ENCODE data around the gene VWA3A.
A peak's percentile ranks its signal among the peaks of the same experiment; 100 is the strongest.
"Not testable (repeated sequence)": the region's sequence is repeated elsewhere in the genome, so short reads cannot be mapped to it uniquely, and the experiment has no call there.

The VWA3A gene

GRCh38 chr16:22093331-22093730 is 990 bp downstream of the VWA3A start:
- no peaks in the 10 kb centered on the region for H3K9me3 Mint-ChIP-seq
- no peaks in the 10 kb centered on the region for H3K4me1 Mint-ChIP-seq
- H3K27ac Mint-ChIP-seq (ENCODE audit: low read depth) = no peak overlapping the region
- H3K27me3 Mint-ChIP-seq = peaks cover 34% of the 10 kb centered on the region
- peaks cover 1% of the 10 kb centered on the region for H3K36me3 Mint-ChIP-seq (ENCODE audit: insufficient read depth)
- DNase-seq (ENCODE audit: low spot score in 2 of 2) = no peak
- ATAC-seq (replicated peaks; ENCODE audit: extremely low read depth, poor library complexity, severe bottlenecking) = no peak
- H3K4me3 Mint-ChIP-seq = no peak overlapping the region

GRCh38 chr16:22093996-22094395 is 1.7 kb downstream of the VWA3A start:
- H3K27ac Mint-ChIP-seq (ENCODE audit: low read depth) = no peak overlapping the region
- DNase-seq (ENCODE audit: low spot score in 2 of 2) (no peak), ATAC-seq (replicated peaks; ENCODE audit: extremely low read depth, poor library complexity, severe bottlenecking) (no peak)
- H3K36me3 Mint-ChIP-seq (ENCODE audit: insufficient read depth) = peaks cover 1% of the 10 kb centered on the region
- no peaks in the 10 kb centered on the region for H3K9me3 Mint-ChIP-seq
- peaks cover 34% of the 10 kb centered on the region for H3K27me3 Mint-ChIP-seq
- H3K4me1 Mint-ChIP-seq = peaks cover 3% of the 10 kb centered on the region
- H3K4me3 Mint-ChIP-seq = no peak overlapping the region

DNA sequence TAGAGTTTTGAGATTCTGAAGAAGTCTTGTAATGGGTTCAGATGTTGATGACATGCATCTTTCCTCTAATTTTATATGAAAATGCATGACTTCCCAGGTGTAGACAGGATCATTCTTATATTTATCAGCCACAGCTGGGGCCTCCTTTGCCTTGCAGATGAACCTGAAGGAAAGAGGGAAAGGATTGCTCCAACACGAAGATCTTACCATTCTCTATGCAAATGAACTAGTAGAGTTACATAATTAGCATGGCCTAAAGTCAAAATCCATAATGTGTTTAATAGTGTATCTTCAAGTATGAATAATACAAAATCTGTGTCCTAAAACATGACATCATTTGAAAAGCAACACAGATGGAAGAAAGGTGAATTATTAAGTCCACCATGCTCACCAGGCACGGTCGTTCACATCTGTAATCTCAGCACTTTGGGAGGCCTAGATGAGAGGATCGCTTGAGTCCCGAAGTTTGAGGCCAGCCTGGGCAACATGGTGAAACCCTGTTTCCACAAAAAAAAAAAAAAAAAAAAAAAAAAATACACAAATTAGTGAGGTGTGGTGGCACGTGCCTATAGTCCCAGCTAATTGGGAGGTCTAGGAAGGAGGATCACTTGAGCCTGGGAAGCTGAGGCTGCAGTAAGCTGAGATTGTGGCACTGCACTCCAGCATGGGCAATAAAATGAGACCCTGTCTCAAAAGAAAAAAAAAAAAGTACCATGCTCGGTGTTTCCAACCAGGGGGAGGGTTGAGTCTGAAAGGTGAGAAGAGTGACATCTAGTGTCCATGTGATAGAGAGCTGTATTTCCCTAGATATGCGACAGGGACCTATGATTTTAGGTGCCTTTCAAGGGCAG is 6.3 kb downstream of the VWA3A start:
- Mint-ChIP-seq H3K4me3 (no peak overlapping the region), H3K9me3 (no peaks in the 10 kb centered on the region), H3K4me1 (peaks cover 7% of the 10 kb centered on the region), H3K27ac (ENCODE audit: low read depth) (no peak overlapping the region), H3K36me3 (ENCODE audit: insufficient read depth) (no peaks in the 10 kb centered on the region), H3K27me3 (peaks cover 34% of the 10 kb centered on the region)
- DNase-seq (ENCODE audit: low spot score in 2 of 2) = no peak
- peak; percentile 84 for ATAC-seq (replicated peaks; ENCODE audit: extremely low read depth, poor library complexity, severe bottlenecking)

DNA sequence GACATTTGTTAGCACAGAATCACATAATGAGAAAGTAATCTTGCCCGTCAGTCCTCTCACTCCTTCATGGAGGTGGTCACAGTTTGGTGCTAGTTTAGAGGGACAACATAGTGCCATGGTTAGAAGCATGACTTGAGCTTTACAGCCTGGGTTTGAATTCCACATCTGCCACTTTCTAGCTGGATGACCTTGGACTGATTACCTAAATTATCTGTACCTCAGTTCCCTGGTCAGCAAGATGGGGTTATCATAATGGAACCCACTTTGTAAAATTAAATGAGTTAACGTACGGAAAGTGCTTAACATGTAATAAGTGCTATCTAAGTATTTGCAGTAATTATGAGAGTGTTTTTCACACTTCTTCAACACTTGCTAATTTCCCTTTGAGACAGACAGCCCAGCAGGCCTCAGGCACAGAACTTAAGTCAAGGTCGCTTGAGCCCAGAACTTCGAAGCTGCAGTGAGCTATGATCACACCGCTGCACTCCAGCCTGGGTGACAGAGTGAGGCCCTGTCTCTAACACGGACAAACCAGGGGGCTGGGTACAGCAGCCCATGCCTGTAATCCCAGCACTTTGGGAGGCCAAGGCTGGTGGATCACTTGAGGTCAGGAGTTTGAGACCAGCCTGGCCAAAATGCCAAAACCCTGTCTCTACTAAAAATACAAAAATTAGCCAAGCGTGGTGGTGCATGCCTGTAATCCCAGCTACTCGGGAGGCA is 7.1 kb downstream of the VWA3A start:
- Mint-ChIP-seq H3K9me3 (no peaks in the 10 kb centered on the region), H3K4me3 (no peak overlapping the region), H3K4me1 (peaks cover 7% of the 10 kb centered on the region), H3K27ac (ENCODE audit: low read depth) (no peak overlapping the region), H3K36me3 (ENCODE audit: insufficient read depth) (no peaks in the 10 kb centered on the region), H3K27me3 (peaks cover 34% of the 10 kb centered on the region)
- DNase-seq (ENCODE audit: low spot score in 2 of 2) (no peak), ATAC-seq (replicated peaks; ENCODE audit: extremely low read depth, poor library complexity, severe bottlenecking) (no peak)

DNA sequence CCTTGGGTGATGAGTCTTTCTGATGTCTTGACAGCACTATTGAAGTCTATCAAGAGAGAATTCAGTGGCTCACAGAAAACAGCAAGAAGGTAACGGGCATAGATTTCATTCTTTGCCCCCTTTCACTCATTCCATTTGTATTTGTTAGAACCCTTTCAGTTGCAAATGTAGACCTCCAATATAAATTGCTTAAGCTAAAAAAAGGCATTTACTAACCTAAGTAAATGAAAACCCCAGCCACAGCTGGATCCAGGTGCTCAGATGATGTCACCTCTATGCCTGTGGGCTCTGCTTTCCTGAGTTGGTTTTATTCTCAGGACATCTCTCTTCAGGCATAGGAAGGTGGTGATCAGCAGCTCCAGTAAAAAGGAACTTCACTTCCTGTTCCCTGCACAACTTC is 11.1 kb downstream of the VWA3A start:
- no peaks in the 10 kb centered on the region for H3K9me3 Mint-ChIP-seq
- no peak for DNase-seq (ENCODE audit: low spot score in 2 of 2)
- H3K27me3 Mint-ChIP-seq = no peaks in the 10 kb centered on the region
- no peak for ATAC-seq (replicated peaks; ENCODE audit: extremely low read depth, poor library complexity, severe bottlenecking)
- H3K36me3 Mint-ChIP-seq (ENCODE audit: insufficient read depth) = no peaks in the 10 kb centered on the region
- no peak overlapping the region for H3K4me3 Mint-ChIP-seq
- H3K27ac Mint-ChIP-seq (ENCODE audit: low read depth) = no peak overlapping the region
- H3K4me1 Mint-ChIP-seq = peaks cover 15% of the 10 kb centered on the region

GRCh38 chr16:22109258-22109898 is 17.0 kb downstream of the VWA3A start:
- H3K4me1 Mint-ChIP-seq = peaks cover 20% of the 10 kb centered on the region
- peak overlapping the region; percentile 50 for H3K27ac Mint-ChIP-seq (ENCODE audit: low read depth)
- no peak overlapping the region for H3K4me3 Mint-ChIP-seq
- H3K36me3 Mint-ChIP-seq (ENCODE audit: insufficient read depth) = peaks cover 3% of the 10 kb centered on the region
- H3K9me3 Mint-ChIP-seq = no peaks in the 10 kb centered on the region
- ATAC-seq (replicated peaks; ENCODE audit: extremely low read depth, poor library complexity, severe bottlenecking) (peak; percentile 92), DNase-seq (ENCODE audit: low spot score in 2 of 2) (peak in 1 of 2 donors; percentile 37)
- no peaks in the 10 kb centered on the region for H3K27me3 Mint-ChIP-seq

DNA sequence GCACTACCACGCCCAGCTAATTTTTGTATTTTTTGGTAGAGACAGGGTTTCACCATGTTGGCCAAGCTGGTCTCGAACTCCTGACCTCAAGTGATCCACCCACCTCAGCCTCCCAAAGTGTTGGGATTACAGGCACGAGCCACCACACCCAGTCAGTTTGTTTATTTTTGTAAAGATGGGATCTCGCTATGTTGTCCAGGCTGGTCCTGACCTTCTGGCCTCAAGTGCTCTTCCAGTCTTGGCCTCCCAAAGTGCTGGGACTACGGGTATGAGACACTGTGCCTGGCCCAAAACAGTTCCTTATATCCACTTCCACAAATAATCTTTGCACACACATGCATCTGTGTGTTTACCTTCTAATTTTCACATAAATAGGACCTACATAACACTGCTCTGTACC is 19.3 kb downstream of the VWA3A start:
- DNase-seq (ENCODE audit: low spot score in 2 of 2); H3K9me3 Mint-ChIP-seq; H3K4me3 Mint-ChIP-seq; H3K27ac Mint-ChIP-seq (ENCODE audit: low read depth); ATAC-seq (replicated peaks; ENCODE audit: extremely low read depth, poor library complexity, severe bottlenecking); H3K27me3 Mint-ChIP-seq; H3K36me3 Mint-ChIP-seq (ENCODE audit: insufficient read depth): not testable (repeated sequence)
- peaks cover 20% of the 10 kb centered on the region for H3K4me1 Mint-ChIP-seq

DNA sequence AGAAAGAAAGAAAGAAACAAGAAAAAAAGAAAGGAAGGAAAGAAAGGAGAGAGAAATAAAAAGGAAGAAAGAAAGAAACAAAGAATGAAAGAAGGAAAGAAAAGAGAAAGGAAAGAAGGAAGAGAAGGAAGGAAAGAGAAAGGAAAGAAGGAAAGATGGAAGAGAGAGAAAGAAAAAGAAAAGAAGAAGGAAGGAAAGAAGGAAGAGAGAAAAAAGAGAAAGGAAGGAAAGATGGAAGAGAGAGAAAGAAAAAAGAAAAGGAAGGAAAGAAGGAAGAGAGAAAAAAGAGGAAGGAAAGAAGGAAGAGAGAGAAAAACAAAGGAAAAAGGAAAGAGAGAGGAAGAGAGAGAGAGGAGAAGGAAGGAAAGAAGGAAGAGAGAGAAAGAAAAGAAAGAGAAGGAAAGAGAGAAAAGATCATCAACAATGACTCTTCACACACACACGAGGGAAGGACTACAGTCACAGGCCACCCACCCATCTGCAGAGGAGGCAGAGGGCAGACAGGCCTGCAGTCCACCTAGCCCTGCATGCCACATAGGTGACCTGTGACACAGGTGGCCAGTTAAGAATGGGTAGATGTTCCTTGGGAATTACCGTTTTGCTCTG is 23.9 kb downstream of the VWA3A start:
- ATAC-seq (replicated peaks; ENCODE audit: extremely low read depth, poor library complexity, severe bottlenecking) (no peak), DNase-seq (ENCODE audit: low spot score in 2 of 2) (no peak)
- Mint-ChIP-seq H3K9me3 (no peaks in the 10 kb centered on the region), H3K36me3 (ENCODE audit: insufficient read depth) (no peaks in the 10 kb centered on the region), H3K4me1 (no peaks in the 10 kb centered on the region), H3K27ac (ENCODE audit: low read depth) (peak overlapping the region; percentile 5), H3K4me3 (no peak overlapping the region), H3K27me3 (no peaks in the 10 kb centered on the region)

GRCh38 chr16:22117609-22118008 is 25.3 kb downstream of the VWA3A start:
- ATAC-seq (replicated peaks; ENCODE audit: extremely low read depth, poor library complexity, severe bottlenecking) = no peak
- Mint-ChIP-seq H3K36me3 (ENCODE audit: insufficient read depth) (peaks cover 2% of the 10 kb centered on the region), H3K27ac (ENCODE audit: low read depth) (no peak overlapping the region), H3K27me3 (no peaks in the 10 kb centered on the region), H3K4me3 (no peak overlapping the region), H3K9me3 (no peaks in the 10 kb centered on the region), H3K4me1 (no peaks in the 10 kb centered on the region)
- no peak for DNase-seq (ENCODE audit: low spot score in 2 of 2)

GRCh38 chr16:22120440-22120839 is 28.1 kb downstream of the VWA3A start:
- Mint-ChIP-seq H3K4me3 (no peak overlapping the region), H3K36me3 (ENCODE audit: insufficient read depth) (peaks cover 2% of the 10 kb centered on the region), H3K27ac (ENCODE audit: low read depth) (no peak overlapping the region), H3K9me3 (no peaks in the 10 kb centered on the region), H3K27me3 (no peaks in the 10 kb centered on the region), H3K4me1 (no peaks in the 10 kb centered on the region)
- DNase-seq (ENCODE audit: low spot score in 2 of 2) (no peak), ATAC-seq (replicated peaks; ENCODE audit: extremely low read depth, poor library complexity, severe bottlenecking) (no peak)

DNA sequence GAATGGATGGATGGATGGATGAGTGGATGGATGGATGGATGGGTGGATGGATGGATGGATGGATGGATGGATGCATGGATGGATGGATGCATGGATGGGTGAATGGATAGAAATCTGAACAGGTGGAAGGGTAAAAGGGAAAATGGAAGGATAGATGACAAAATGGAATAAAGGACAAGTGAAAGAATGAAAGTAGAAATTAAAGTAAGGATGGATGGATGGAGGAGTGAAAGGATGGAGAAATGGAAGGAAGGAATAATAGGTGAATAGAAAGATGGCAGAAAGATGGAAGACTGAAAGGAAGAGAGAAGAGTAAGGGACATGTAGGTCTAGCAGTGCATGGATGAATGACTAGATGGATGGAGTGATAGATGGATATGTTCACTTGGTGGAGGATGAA is 29.9 kb downstream of the VWA3A start:
- Mint-ChIP-seq H3K4me1 (no peaks in the 10 kb centered on the region), H3K4me3 (no peak overlapping the region), H3K27me3 (no peaks in the 10 kb centered on the region), H3K36me3 (ENCODE audit: insufficient read depth) (peaks cover 2% of the 10 kb centered on the region), H3K27ac (ENCODE audit: low read depth) (no peak overlapping the region), H3K9me3 (no peaks in the 10 kb centered on the region)
- DNase-seq (ENCODE audit: low spot score in 2 of 2) = no peak
- no peak for ATAC-seq (replicated peaks; ENCODE audit: extremely low read depth, poor library complexity, severe bottlenecking)

DNA sequence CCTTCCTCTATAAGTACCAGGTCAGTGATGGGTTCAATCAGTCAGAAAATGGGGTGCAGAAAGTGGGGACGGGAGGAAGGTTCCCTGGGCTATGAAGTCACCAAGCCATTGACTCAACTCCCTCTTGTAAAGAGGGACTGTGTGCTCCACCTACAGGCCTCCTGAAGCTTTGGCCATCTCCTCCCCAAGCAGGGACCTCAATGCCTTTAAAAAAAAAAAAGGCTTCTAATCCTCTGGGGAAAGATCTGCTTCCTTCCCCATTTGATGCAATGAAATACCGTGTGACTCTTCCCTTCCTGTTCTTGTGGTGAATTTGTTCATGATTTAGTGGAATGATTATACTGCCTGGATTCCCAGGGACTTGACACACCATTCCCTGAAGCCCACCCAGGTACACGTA is 30.8 kb downstream of the VWA3A start:
- no peaks in the 10 kb centered on the region for H3K4me1 Mint-ChIP-seq
- H3K4me3 Mint-ChIP-seq = no peak overlapping the region
- H3K36me3 Mint-ChIP-seq (ENCODE audit: insufficient read depth) = peaks cover 2% of the 10 kb centered on the region
- no peak overlapping the region for H3K27ac Mint-ChIP-seq (ENCODE audit: low read depth)
- H3K27me3 Mint-ChIP-seq = peaks cover 8% of the 10 kb centered on the region
- ATAC-seq (replicated peaks; ENCODE audit: extremely low read depth, poor library complexity, severe bottlenecking) (no peak), DNase-seq (ENCODE audit: low spot score in 2 of 2) (no peak)
- peaks cover 3% of the 10 kb centered on the region for H3K9me3 Mint-ChIP-seq

All from central memory CD8-positive, alpha-beta T cell (primary cell).